HepG2 (cell line): ENCODE data around the gene TUBA8.

ENCODE experiments used
- CAMTA2 ChIP-seq: sonication (generic); formaldehyde crosslinking; IDR thresholded peaks from 2 replicates; pipeline ENCODE4 v1.4.0; 2020; ENCODE audit warnings: mild to moderate bottlenecking, missing genetic modification reagents, borderline replicate concordance
- CTCF ChIP-seq: sonication (generic); formaldehyde crosslinking; IDR thresholded peaks from 2 replicates; pipeline ENCODE4 v1.5.0; 2020; ENCODE audit warnings: mild to moderate bottlenecking, missing genetic modification reagents, moderate library complexity
- ERF ChIP-seq: IDR thresholded peaks from 2 replicates; pipeline ENCODE4 v1.6.1; 2018; ENCODE audit warnings: missing biosample characterization, missing genetic modification reagents
- FOXA3 ChIP-seq: IDR thresholded peaks from 2 replicates; pipeline ENCODE4 v1.6.1; 2016; ENCODE audit warnings: missing genetic modification reagents, missing compliant biosample characterization
- FOXM1 ChIP-seq: sonication (generic); formaldehyde crosslinking; IDR thresholded peaks from 2 replicates; pipeline ENCODE4 v1.5.0; 2020; ENCODE audit warnings: missing genetic modification reagents
- GABPA ChIP-seq, 2 experiments: IDR thresholded peaks; 2 replicates each; pipeline ENCODE4 v1.6.1; 2011 to 2016; ENCODE audit warnings: low read depth in 2 of 2, low read length in 1 of 2, missing biosample characterization in 1 of 2, missing genetic modification characterization in 1 of 2
- MAZ ChIP-seq, 2 experiments: sonication (generic) in 1 of 2; formaldehyde crosslinking in 1 of 2; IDR thresholded peaks; 2 replicates each; pipeline versions ENCODE4 v1.5.0 to v1.6.1; 2012 to 2020; ENCODE audit warnings: low read depth in 2 of 2, mild to moderate bottlenecking in 2 of 2, borderline replicate concordance in 1 of 2, improper control_type of control experiment in 1 of 2, low read length in 1 of 2, missing genetic modification reagents in 1 of 2, moderate library complexity in 1 of 2
- MLX ChIP-seq: IDR thresholded peaks from 2 replicates; pipeline ENCODE4 v1.6.1; 2016
- POLR2A ChIP-seq, 2 experiments: IDR thresholded peaks; 2 replicates each; pipeline ENCODE4 v1.6.1; 2011; ENCODE audit warnings: low read depth in 2 of 2, low read length in 2 of 2, mild to moderate bottlenecking in 1 of 2, moderate library complexity in 1 of 2; ENCODE audit not compliant: insufficient read depth in 1 of 2
- POLR2AphosphoS5 ChIP-seq: IDR thresholded peaks from 2 replicates; pipeline ENCODE4 v1.6.1; 2012; ENCODE audit warnings: low read depth, low read length
- RBM22 ChIP-seq: fragments of 200-400 bp; formaldehyde crosslinking; optimal IDR thresholded peaks from 2 replicates; pipeline ENCODE3; 2017; ENCODE audit warnings: mild to moderate bottlenecking, low read length, moderate library complexity
- ZNF510 ChIP-seq: sonication (generic); formaldehyde crosslinking; IDR thresholded peaks from 2 replicates; pipeline ENCODE4 v1.4.0; 2020; ENCODE audit warnings: low read depth, mild to moderate bottlenecking, missing genetic modification reagents
- ZNF660 ChIP-seq: sonication (generic); formaldehyde crosslinking; IDR thresholded peaks from 2 replicates; pipeline ENCODE4 v1.5.1; 2020; ENCODE audit warnings: mild to moderate bottlenecking, low read depth, missing genetic modification reagents, borderline replicate concordance

GRCh38 chr22:18103527-18104269 is 6.9 kb upstream of the TUBA8 start:
- TF ChIP-seq POLR2A (IDR thresholded peaks at IDR 0.05; ENCODE audit: insufficient read depth in 1 of 2, low read depth in 2 of 2, low read length in 2 of 2) = no peak
- TF ChIP-seq GABPA (IDR thresholded peaks at IDR 0.05; ENCODE audit: low read depth, low read length) = no peak
- TF ChIP-seq GABPA (CRISPR knock-in tag; IDR thresholded peaks at IDR 0.05; ENCODE audit: low read depth) = no peak
- TF ChIP-seq CAMTA2 (CRISPR knock-in tag) = no peak
- TF ChIP-seq CTCF (CRISPR knock-in tag) = no peak
- TF ChIP-seq MLX = no peak
- no peak for TF ChIP-seq RBM22
- no peak for TF ChIP-seq POLR2AphosphoS5
- no peak for TF ChIP-seq ZNF510 (CRISPR knock-in tag)
- no peak for TF ChIP-seq FOXM1 (CRISPR knock-in tag)
- TF ChIP-seq FOXA3 (CRISPR knock-in tag) = no peak
- no peak for TF ChIP-seq ERF (CRISPR knock-in tag)
- TF ChIP-seq MAZ (IDR thresholded peaks at IDR 0.05; ENCODE audit: borderline replicate concordance, low read depth, low read length) = no peak
- TF ChIP-seq MAZ (CRISPR knock-in tag; IDR thresholded peaks at IDR 0.05; ENCODE audit: low read depth) = no peak
- TF ChIP-seq ZNF660 (CRISPR knock-in tag) = no peak
